Hepatocyte (in vitro differentiated cells): ENCODE measurements around the gene TMEM256. TPM values are rescaled to one million over a fixed set of nuclear protein-coding genes. Genes with fewer than 3 reads are reported as not detected.
A peak's percentile ranks its signal among the peaks of the same experiment; 100 is the strongest.

ENCODE experiments used
- DNase-seq: peaks from one replicate; pipeline ENCODE4 v3.0.0-alpha.2; 2016; ENCODE audit warnings: low spot score
- H2AFZ ChIP-seq: fragments of 200-600 bp; sonication (generic); 2 replicates; pipeline ENCODE4 v1.6.0; 2016; ENCODE audit warnings: antibody characterized with exemption, mild to moderate bottlenecking
- H3K27ac ChIP-seq: fragments of 200-600 bp; sonication (generic); 2 replicates; pipeline ENCODE4 v1.5.1; 2016; ENCODE audit warnings: mild to moderate bottlenecking
- H3K27me3 ChIP-seq: fragments of 200-600 bp; sonication (generic); 2 replicates; pipeline ENCODE4 v1.6.1; 2016
- H3K36me3 ChIP-seq: fragments of 200-600 bp; sonication (generic); replicated peaks from 2 replicates; pipeline ENCODE4 v1.5.1; 2016; ENCODE audit warnings: low read depth; ENCODE audit not compliant: insufficient read depth
- H3K4me1 ChIP-seq: fragments of 200-600 bp; sonication (generic); 2 replicates; pipeline ENCODE4 v1.5.1; 2016; ENCODE audit warnings: mild to moderate bottlenecking, moderate library complexity; ENCODE audit not compliant: insufficient read depth
- H3K4me2 ChIP-seq: fragments of 200-600 bp; sonication (generic); 2 replicates; pipeline ENCODE4 v1.6.0; 2016
- H3K4me3 ChIP-seq: fragments of 200-600 bp; sonication (generic); 2 replicates; pipeline ENCODE4 v1.5.1; 2016; ENCODE audit warnings: mild to moderate bottlenecking
- H3K79me2 ChIP-seq: fragments of 200-600 bp; sonication (generic); 2 replicates; pipeline ENCODE4 v1.6.0; 2017; ENCODE audit warnings: mild to moderate bottlenecking
- H3K9me2 ChIP-seq: fragments of 200-600 bp; sonication (generic); replicated peaks from 2 replicates; pipeline ENCODE4 v1.6.0; 2017; ENCODE audit warnings: mild to moderate bottlenecking; ENCODE audit not compliant: insufficient read depth
- H3K9me3 ChIP-seq: fragments of 200-600 bp; sonication (generic); 2 replicates; pipeline ENCODE4 v1.5.1; 2016; ENCODE audit warnings: low read depth, mild to moderate bottlenecking
- H4K20me1 ChIP-seq: fragments of 200-600 bp; sonication (generic); 2 replicates; pipeline ENCODE4 v1.6.0; 2016; ENCODE audit warnings: mild to moderate bottlenecking; ENCODE audit not compliant: insufficient read depth, poor library complexity, severe bottlenecking
- EZH2 ChIP-seq: fragments of 200-600 bp; sonication (generic); IDR thresholded peaks from 2 replicates; pipeline ENCODE4 v1.6.1; 2016; ENCODE audit warnings: antibody characterized with exemption, mild to moderate bottlenecking, borderline replicate concordance
- EZH2phosphoT487 ChIP-seq: fragments of 200-600 bp; sonication (generic); IDR thresholded peaks from one replicate; pipeline ENCODE4 v1.6.1; 2018; ENCODE audit warnings: antibody characterized with exemption, mild to moderate bottlenecking, low read depth, moderate library complexity; ENCODE audit not compliant: unreplicated experiment, severe bottlenecking
- WGBS: methylation state at CpG from one replicate; pipeline ENCODE4 v1.1.6; 2016; ENCODE audit warnings: low lambda C conversion rate; ENCODE audit errors: missing lambda C conversion rate; 5-methylcytosine and 5-hydroxymethylcytosine counted together
- polyA plus RNA-seq: library from polyadenylated mRNA; unstranded; fragments of >200 nt; fragmentation: Nextera tagmentation; extraction: Ambion mirVana; gene quantifications from 2 replicates; pipeline ENCODE4 v1.2.1, GENCODE V29; 2016
- total RNA-seq: library from RNA; depleted of rRNA; stranded (reverse); fragments of >200 nt; gene quantifications from 2 replicates; pipeline ENCODE4 v1.2.3, GENCODE V29; 2014
- TF ChIP-seq, protein P1 (sequence below): fragments of 200-600 bp; sonication (generic); IDR thresholded peaks from 2 replicates; pipeline ENCODE4 v1.5.1; 2016; ENCODE audit warnings: antibody characterized with exemption, mild to moderate bottlenecking; ENCODE audit not compliant: poor library complexity

Gene TMEM256
- total and polyA plus RNA-seq, 2 experiments from 2014 or later: 105 to 118 TPM

- no peaks in the 10 kb centered on the region for H3K36me3 ChIP-seq
- no peaks in the 10 kb centered on the region for H3K9me3 ChIP-seq
- H3K27ac ChIP-seq: peak within 1 kb of the TSS; percentile 49
- H3K4me3 ChIP-seq: peak within 1 kb of the TSS; percentile 75
- H3K79me2 ChIP-seq: peaks cover 2% of the 10 kb centered on the region
- peaks cover 29% of the 10 kb centered on the region for H3K27me3 ChIP-seq
- no peaks in the 10 kb centered on the region for H4K20me1 ChIP-seq
- peaks cover 50% of the 10 kb centered on the region for H3K4me1 ChIP-seq
- peak within 1 kb of the TSS; percentile 99 for H3K4me2 ChIP-seq
- peak within 1 kb of the TSS; percentile 55 for H2AFZ ChIP-seq
- TF ChIP-seq EZH2: no peak
- no peak for TF ChIP-seq EZH2phosphoT487
- TF ChIP-seq, protein P1, sequence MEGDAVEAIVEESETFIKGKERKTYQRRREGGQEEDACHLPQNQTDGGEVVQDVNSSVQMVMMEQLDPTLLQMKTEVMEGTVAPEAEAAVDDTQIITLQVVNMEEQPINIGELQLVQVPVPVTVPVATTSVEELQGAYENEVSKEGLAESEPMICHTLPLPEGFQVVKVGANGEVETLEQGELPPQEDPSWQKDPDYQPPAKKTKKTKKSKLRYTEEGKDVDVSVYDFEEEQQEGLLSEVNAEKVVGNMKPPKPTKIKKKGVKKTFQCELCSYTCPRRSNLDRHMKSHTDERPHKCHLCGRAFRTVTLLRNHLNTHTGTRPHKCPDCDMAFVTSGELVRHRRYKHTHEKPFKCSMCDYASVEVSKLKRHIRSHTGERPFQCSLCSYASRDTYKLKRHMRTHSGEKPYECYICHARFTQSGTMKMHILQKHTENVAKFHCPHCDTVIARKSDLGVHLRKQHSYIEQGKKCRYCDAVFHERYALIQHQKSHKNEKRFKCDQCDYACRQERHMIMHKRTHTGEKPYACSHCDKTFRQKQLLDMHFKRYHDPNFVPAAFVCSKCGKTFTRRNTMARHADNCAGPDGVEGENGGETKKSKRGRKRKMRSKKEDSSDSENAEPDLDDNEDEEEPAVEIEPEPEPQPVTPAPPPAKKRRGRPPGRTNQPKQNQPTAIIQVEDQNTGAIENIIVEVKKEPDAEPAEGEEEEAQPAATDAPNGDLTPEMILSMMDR: no peak
- WGBS: 2% methylated on average over 42 of the region's 50 CpGs
- no peaks in the 10 kb centered on the region for H3K9me2 ChIP-seq
- peak; percentile 40 for DNase-seq
Measured at GRCh38 chr17:7439462-7440112, 35.7 kb upstream of the TMEM256 start, which contains the start of gene FGF11. TSS of gene FGF11 (plus strand) at chr17:7439512. CDS start at chr17:7439621, 109 bp downstream.

DNA sequence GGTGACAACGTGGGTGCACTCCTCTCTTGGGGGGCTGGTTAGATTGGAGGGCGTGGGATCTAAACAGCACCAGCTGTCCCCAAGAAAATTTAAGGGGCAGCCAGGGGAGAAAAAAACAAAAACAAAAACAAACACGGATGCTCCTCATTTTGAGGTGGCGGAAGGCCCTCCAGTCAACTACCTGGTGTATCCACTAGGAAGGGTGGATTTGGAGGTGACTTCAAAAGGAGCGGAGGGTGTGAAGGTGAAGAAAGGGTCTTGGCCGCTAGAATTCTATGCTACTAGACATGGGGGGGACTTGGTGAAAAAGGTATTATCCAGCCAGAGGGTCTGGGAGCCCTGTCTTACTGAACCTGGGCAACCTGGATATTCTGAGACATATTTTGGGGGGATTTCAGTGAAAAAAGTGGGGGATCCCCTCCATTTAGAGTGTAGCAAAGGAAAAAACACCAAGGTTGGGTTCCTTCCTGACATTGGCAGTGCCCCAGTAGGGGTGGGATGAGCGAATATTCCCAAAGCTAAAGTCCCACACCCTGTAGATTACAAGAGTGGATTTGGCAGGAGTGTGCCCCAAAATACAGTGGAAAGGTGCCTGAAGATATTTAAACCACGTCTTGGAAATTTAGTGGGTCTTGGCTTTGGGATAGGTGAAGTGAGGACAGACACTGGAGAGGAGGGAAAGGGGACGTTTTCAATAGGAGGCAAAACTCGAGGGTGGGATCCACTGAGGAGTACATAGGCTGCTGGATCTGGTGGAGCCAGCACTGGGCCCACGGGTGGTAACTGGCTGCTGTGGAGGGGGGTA is 35.0 kb upstream of the TMEM256 start:
- peaks cover 2% of the 10 kb centered on the region for H3K79me2 ChIP-seq
- no peak overlapping the region for H3K27ac ChIP-seq
- peaks cover 29% of the 10 kb centered on the region for H3K27me3 ChIP-seq
- H3K4me3 ChIP-seq: no peak overlapping the region
- H2AFZ ChIP-seq: no peak overlapping the region
- H4K20me1 ChIP-seq: no peaks in the 10 kb centered on the region
- no peaks in the 10 kb centered on the region for H3K36me3 ChIP-seq
- peaks cover 50% of the 10 kb centered on the region for H3K4me1 ChIP-seq
- H3K9me3 ChIP-seq: no peaks in the 10 kb centered on the region
- DNase-seq: no peak
- peak overlapping the region; percentile 99 for H3K4me2 ChIP-seq
- TF ChIP-seq EZH2phosphoT487: no peak
- no peak for TF ChIP-seq EZH2
- TF ChIP-seq, protein P1: no peak
- no peaks in the 10 kb centered on the region for H3K9me2 ChIP-seq
- WGBS: 41% methylated on average over 11 of the region's 11 CpGs

- no peak overlapping the region for H3K27ac ChIP-seq
- WGBS: 17% methylated on average over 25 of the region's 48 CpGs
Measured at GRCh38 chr17:7437950-7438614, 34.2 kb upstream of the TMEM256 start.

More at GRCh38 chr17:7437950-7438614, 34.2 kb upstream of the TMEM256 start:
- Histone ChIP-seq H3K4me1 (peaks cover 50% of the 10 kb centered on the region), H3K9me3 (no peaks in the 10 kb centered on the region), H3K79me2 (peaks cover 2% of the 10 kb centered on the region), H3K9me2 (no peaks in the 10 kb centered on the region), H3K27me3 (peaks cover 29% of the 10 kb centered on the region), H3K4me3 (peak overlapping the region; percentile 21), H3K4me2 (peak overlapping the region; percentile 99), H2AFZ (peak overlapping the region; percentile 39), H4K20me1 (no peaks in the 10 kb centered on the region), H3K36me3 (no peaks in the 10 kb centered on the region)
- DNase-seq: peak; percentile 80
- TF ChIP-seq, protein P1: no peak
- TF ChIP-seq EZH2phosphoT487 (no peak), EZH2 (no peak)
